22Rv1 (cell line): ENCODE measurements around the gene CBR1.

Experiments
- H3K27ac ChIP-seq: fragments of 450-650 bp; 2 replicates; pipeline ENCODE4 v1.5.1; 2017
- CTCF ChIP-seq: fragments of 450-650 bp; IDR thresholded peaks from 2 replicates; pipeline ENCODE4 v1.5.1; 2017; ENCODE audit warnings: mild to moderate bottlenecking
- ZFX ChIP-seq: fragments of 450-650 bp; IDR thresholded peaks from 2 replicates; pipeline ENCODE4 v1.6.1; 2017; ENCODE audit warnings: antibody characterized with exemption, borderline replicate concordance

CBR1 gene

DNA sequence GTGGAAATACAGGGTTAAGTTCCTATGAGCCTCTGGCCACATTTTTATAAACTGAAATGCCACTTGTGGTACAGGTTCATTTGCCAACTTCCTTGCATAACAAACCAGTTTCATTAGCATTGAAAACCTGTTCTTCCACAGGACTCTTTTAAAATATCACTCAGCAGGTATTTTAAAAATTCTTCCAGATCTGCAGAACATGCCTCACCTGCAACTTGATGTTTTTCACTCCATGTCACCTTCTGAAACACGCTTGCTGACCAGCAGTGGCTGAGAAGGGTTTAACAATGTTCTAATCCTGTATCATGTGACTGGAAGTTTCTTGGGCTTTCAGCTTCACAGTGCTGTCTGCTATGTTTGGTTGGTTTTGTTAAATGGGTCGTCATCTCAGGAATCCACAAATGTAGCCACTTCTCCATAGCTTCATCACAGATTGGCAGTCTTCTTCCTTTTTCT, 47.5 kb downstream of the CBR1 start:
- no peak for TF ChIP-seq ZFX
- TF ChIP-seq CTCF: no peak
- no peak overlapping the region for H3K27ac ChIP-seq

DNA sequence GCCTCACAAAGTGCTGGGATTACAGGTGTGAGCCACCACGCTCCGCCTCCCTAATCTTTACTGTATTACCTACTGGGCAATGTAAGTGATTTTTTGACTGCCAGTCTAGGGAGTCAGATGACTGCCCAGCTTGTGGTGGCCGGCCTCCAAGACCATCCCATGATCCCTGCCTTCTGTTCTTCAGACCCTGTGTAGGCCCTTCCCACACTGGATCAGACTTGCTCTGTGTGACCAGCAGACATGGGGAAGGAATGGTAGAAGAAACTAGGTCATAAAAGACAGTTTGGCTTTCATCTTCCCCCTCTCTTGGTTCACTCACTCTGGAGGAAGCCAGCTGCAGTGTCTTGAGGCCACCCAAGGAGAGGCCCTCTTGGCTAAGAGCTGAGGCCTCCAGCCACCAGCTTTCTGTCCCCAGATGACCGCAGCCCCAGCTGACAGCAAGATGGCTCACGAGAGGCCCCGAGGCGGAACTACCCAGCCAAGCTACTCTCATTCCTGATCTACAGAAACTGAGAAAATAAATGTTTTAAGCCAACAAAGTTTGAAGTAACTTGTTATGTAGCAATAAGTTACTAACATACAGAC, 50.6 kb downstream of the CBR1 start:
- no peak overlapping the region for H3K27ac ChIP-seq
- TF ChIP-seq ZFX: no peak
- TF ChIP-seq CTCF: no peak
